C4-2B (cell line): ENCODE measurements around the gene SOCS4.

ENCODE experiments used
- H3K27ac ChIP-seq: fragments of 450-650 bp; 2 replicates; pipeline ENCODE4 v1.5.1; 2017
- CTCF ChIP-seq: fragments of 450-650 bp; conservative IDR thresholded peaks from 2 replicates; pipeline ENCODE4 v1.5.1; 2017; ENCODE audit warnings: mild to moderate bottlenecking
- ZFX ChIP-seq: fragments of 450-650 bp; IDR thresholded peaks from 2 replicates; pipeline ENCODE4 v1.6.1; 2017

The SOCS4 gene

GRCh38 chr14:55094292-55095157, 67.5 kb downstream of the SOCS4 start:
- no peak overlapping the region for H3K27ac ChIP-seq
- no peak for TF ChIP-seq CTCF
- no peak for TF ChIP-seq ZFX

GRCh38 chr14:55097881-55098560, 71.0 kb downstream of the SOCS4 start:
- no peak overlapping the region for H3K27ac ChIP-seq
- TF ChIP-seq ZFX (no peak), CTCF (no peak)

- no peak overlapping the region for H3K27ac ChIP-seq
- TF ChIP-seq CTCF = no peak
- TF ChIP-seq ZFX = no peak
Measured at GRCh38 chr14:55098561-55098898, 71.5 kb downstream of the SOCS4 start.
